Parathyroid adenoma (tissue), 2 donors: Measurements from ENCODE around the gene GALNT18.
A peak's percentile ranks its signal among the peaks of the same experiment; 100 is the strongest.

Experiments used
- H2AFZ ChIP-seq: fragments of 300-600 bp; sonication (generic); one replicate; pipeline ENCODE4 v1.7.0; 2017; ENCODE audit warnings: antibody characterized with exemption, mild to moderate bottlenecking
- H3K27ac ChIP-seq: fragments of 300-600 bp; sonication (generic); one replicate; pipeline ENCODE4 v1.7.0; 2017
- H3K27me3 ChIP-seq: fragments of 300-600 bp; sonication (generic); one replicate; pipeline ENCODE4 v1.7.0; 2017; ENCODE audit warnings: low read length; ENCODE audit not compliant: control insufficient read depth, insufficient read depth
- H3K36me3 ChIP-seq: fragments of 300-600 bp; sonication (generic); one replicate; pipeline ENCODE4 v1.7.0; 2017; ENCODE audit warnings: low read length; ENCODE audit not compliant: control insufficient read depth, insufficient read depth
- H3K4me1 ChIP-seq: fragments of 300-600 bp; sonication (generic); one replicate; pipeline ENCODE4 v1.7.0; 2017; ENCODE audit warnings: control low read depth
- H3K4me2 ChIP-seq: fragments of 300-600 bp; sonication (generic); one replicate; pipeline ENCODE4 v1.7.0; 2017; ENCODE audit warnings: low read length
- H3K4me3 ChIP-seq: fragments of 300-600 bp; sonication (generic); one replicate; pipeline ENCODE4 v1.7.0; 2017; ENCODE audit warnings: low read depth, low read length
- H3K79me2 ChIP-seq: fragments of 300-600 bp; sonication (generic); one replicate; pipeline ENCODE4 v1.7.0; 2017; ENCODE audit warnings: control low read depth
- H3K9ac ChIP-seq: fragments of 300-600 bp; sonication (generic); one replicate; pipeline ENCODE4 v1.7.0; 2017; ENCODE audit warnings: mild to moderate bottlenecking
- H3K9me3 ChIP-seq: fragments of 300-600 bp; sonication (generic); one replicate; pipeline ENCODE4 v1.7.0; 2017; ENCODE audit warnings: low read length; ENCODE audit not compliant: control insufficient read depth
- TF ChIP-seq, protein P1 (sequence below): fragments of 300-600 bp; sonication (generic); IDR thresholded peaks from one replicate; pipeline ENCODE4 v1.7.0; 2017; ENCODE audit warnings: antibody characterized with exemption, mild to moderate bottlenecking
- donor health status: primary hyperparathyroidism.

GALNT18 gene

GRCh38 chr11:11537871-11538270 lies 83.9 kb downstream of the GALNT18 start:
- H3K27me3 ChIP-seq, result no peaks in the 10 kb centered on the region
- H3K9me3 ChIP-seq, result no peaks in the 10 kb centered on the region
- peak overlapping the region; percentile 19 for H3K27ac ChIP-seq
- H3K36me3 ChIP-seq, result no peaks in the 10 kb centered on the region
- H2AFZ ChIP-seq, result no peak overlapping the region
- H3K4me3 ChIP-seq, result no peak overlapping the region
- no peak overlapping the region for H3K9ac ChIP-seq
- H3K79me2 ChIP-seq, result peaks cover 9% of the 10 kb centered on the region
- TF ChIP-seq, protein P1, sequence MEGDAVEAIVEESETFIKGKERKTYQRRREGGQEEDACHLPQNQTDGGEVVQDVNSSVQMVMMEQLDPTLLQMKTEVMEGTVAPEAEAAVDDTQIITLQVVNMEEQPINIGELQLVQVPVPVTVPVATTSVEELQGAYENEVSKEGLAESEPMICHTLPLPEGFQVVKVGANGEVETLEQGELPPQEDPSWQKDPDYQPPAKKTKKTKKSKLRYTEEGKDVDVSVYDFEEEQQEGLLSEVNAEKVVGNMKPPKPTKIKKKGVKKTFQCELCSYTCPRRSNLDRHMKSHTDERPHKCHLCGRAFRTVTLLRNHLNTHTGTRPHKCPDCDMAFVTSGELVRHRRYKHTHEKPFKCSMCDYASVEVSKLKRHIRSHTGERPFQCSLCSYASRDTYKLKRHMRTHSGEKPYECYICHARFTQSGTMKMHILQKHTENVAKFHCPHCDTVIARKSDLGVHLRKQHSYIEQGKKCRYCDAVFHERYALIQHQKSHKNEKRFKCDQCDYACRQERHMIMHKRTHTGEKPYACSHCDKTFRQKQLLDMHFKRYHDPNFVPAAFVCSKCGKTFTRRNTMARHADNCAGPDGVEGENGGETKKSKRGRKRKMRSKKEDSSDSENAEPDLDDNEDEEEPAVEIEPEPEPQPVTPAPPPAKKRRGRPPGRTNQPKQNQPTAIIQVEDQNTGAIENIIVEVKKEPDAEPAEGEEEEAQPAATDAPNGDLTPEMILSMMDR, result no peak
- no peak overlapping the region for H3K4me2 ChIP-seq
- peaks cover 26% of the 10 kb centered on the region for H3K4me1 ChIP-seq

DNA sequence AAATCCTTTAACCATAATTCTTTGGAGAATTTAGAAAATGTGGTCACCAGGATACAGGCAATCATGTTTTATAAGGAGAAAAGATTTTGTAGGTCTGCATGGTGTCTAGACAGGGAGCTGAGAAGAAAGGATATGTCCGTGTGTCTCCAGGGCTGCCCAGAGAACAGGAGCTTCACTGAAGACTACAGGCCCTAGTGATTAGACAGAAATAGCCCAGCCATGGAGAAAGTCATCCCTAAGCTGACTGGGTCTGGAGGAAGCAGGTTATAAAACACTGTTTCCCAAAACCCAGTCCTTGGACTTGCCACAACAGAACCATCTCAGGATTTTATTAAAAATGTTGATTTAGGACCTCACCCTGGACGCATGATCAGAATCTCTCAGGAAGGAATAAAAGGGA lies 84.4 kb downstream of the GALNT18 start:
- Histone ChIP-seq H3K27me3 (no peaks in the 10 kb centered on the region), H3K9ac (no peak overlapping the region), H3K4me3 (no peak overlapping the region), H3K79me2 (peaks cover 9% of the 10 kb centered on the region), H3K9me3 (no peaks in the 10 kb centered on the region), H3K4me1 (peaks cover 24% of the 10 kb centered on the region), H3K36me3 (no peaks in the 10 kb centered on the region), H3K4me2 (no peak overlapping the region), H2AFZ (no peak overlapping the region), H3K27ac (peak overlapping the region; percentile 19)
- TF ChIP-seq, protein P1, result no peak

- Histone ChIP-seq H3K36me3 (no peaks in the 10 kb centered on the region), H3K4me2 (no peak overlapping the region), H3K27ac (peak overlapping the region; percentile 56), H3K27me3 (no peaks in the 10 kb centered on the region), H3K9me3 (no peaks in the 10 kb centered on the region), H3K9ac (no peak overlapping the region), H3K4me3 (no peak overlapping the region), H2AFZ (peak overlapping the region; percentile 53), H3K4me1 (peaks cover 21% of the 10 kb centered on the region), H3K79me2 (peaks cover 9% of the 10 kb centered on the region)
- TF ChIP-seq, protein P1, result no peak
These were observed 85.2 kb downstream of the GALNT18 start for GRCh38 chr11:11536650-11537049.

DNA sequence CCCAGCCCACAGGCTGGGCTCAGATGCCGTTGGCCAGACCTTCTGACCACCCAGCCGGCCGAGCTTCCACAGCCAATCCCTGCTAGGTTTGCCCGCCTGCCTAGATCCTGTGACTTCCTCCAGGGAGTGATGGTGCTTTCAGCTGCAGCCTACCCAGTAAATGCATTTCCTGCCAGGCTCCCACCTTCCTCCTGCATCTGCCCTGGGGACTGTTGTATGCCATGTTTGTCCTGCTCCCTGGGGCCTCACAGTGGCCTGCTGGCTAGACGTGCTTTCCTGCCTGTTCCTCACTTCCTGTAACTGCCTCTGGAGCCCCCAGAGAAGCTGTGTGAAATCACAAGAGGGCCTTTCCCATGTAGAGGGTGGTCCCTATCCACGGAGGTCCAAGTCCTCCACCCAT lies 86.2 kb downstream of the GALNT18 start:
- TF ChIP-seq, protein P1, result no peak
- Histone ChIP-seq H2AFZ (no peak overlapping the region), H3K4me3 (no peak overlapping the region), H3K9me3 (no peaks in the 10 kb centered on the region), H3K27me3 (no peaks in the 10 kb centered on the region), H3K4me1 (peaks cover 27% of the 10 kb centered on the region), H3K79me2 (peaks cover 4% of the 10 kb centered on the region), H3K36me3 (no peaks in the 10 kb centered on the region), H3K4me2 (no peak overlapping the region), H3K9ac (no peak overlapping the region), H3K27ac (peak overlapping the region; percentile 56)

- Histone ChIP-seq H3K4me3 (no peak overlapping the region), H3K79me2 (peaks cover 2% of the 10 kb centered on the region), H3K36me3 (no peaks in the 10 kb centered on the region), H3K27me3 (no peaks in the 10 kb centered on the region), H2AFZ (no peak overlapping the region), H3K27ac (no peak overlapping the region), H3K9me3 (no peaks in the 10 kb centered on the region), H3K4me1 (peaks cover 24% of the 10 kb centered on the region), H3K9ac (no peak overlapping the region), H3K4me2 (no peak overlapping the region)
- TF ChIP-seq, protein P1, result no peak
These were observed 86.8 kb downstream of the GALNT18 start for GRCh38 chr11:11534981-11535380.
